Measurements from ENCODE around the gene MNDA. TPM values are rescaled to one million over a fixed set of nuclear protein-coding genes. Genes with fewer than 3 reads are reported as not detected.

Gene MNDA
- total RNA-seq, 1 experiment from 2014 or later = not detected

DNA sequence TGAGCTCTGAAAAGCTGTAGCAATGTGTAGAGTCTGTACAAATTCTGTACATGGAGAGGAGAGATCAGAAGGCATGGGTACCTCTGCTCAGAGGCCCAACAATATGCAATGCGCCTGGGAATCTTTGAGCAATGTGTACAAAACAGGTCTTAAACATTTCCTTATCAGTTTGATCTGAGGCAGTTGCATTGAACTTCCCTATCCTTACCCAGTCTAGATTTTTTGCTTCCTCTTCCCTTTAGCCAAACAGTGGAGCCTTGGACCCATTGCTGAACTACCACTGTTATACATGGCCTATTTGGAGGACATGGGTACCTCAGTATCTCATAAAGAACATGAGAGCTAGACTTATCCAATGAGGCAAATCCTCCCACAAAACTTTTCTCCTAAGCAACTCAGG, 12.6 kb upstream of the MNDA start:
- Histone ChIP-seq H3K4me2 (no peak overlapping the region), H3K27me3 (ENCODE audit: insufficient read depth, low read depth) (no peaks in the 10 kb centered on the region), H3K4me3 (no peak overlapping the region), H2AFZ (no peak overlapping the region), H3K4me1 (replicated peaks; ENCODE audit: insufficient read depth) (no peaks in the 10 kb centered on the region), H3K36me3 (ENCODE audit: low read depth) (no peaks in the 10 kb centered on the region), H3K9me2 (ENCODE audit: insufficient read depth) (no peaks in the 10 kb centered on the region), H3K79me2 (ENCODE audit: low read depth) (no peaks in the 10 kb centered on the region), H3F3A (ENCODE audit: insufficient read depth, low read depth) (no peaks in the 10 kb centered on the region), H4K20me1 (ENCODE audit: insufficient read depth) (no peaks in the 10 kb centered on the region), H3K9me3 (ENCODE audit: insufficient read depth, low read depth) (no peaks in the 10 kb centered on the region), H3K27ac (no peak overlapping the region)
- ChIA-PET CTCF (no interaction called here), POLR2A (ENCODE audit: unreplicated experiment) (no interaction called here)
- BruUV-seq (replicated peaks) = no TSS peak
- intact Hi-C loops (cut with micrococcal nuclease; ENCODE audit: unreplicated experiment) = no loop called here
- DNase-seq = no peak
- TF ChIP-seq EZH2 (IDR thresholded peaks at IDR 0.05; ENCODE audit: low read depth) = no peak
- TF ChIP-seq, protein P1, sequence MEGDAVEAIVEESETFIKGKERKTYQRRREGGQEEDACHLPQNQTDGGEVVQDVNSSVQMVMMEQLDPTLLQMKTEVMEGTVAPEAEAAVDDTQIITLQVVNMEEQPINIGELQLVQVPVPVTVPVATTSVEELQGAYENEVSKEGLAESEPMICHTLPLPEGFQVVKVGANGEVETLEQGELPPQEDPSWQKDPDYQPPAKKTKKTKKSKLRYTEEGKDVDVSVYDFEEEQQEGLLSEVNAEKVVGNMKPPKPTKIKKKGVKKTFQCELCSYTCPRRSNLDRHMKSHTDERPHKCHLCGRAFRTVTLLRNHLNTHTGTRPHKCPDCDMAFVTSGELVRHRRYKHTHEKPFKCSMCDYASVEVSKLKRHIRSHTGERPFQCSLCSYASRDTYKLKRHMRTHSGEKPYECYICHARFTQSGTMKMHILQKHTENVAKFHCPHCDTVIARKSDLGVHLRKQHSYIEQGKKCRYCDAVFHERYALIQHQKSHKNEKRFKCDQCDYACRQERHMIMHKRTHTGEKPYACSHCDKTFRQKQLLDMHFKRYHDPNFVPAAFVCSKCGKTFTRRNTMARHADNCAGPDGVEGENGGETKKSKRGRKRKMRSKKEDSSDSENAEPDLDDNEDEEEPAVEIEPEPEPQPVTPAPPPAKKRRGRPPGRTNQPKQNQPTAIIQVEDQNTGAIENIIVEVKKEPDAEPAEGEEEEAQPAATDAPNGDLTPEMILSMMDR (conservative IDR thresholded peaks at IDR 0.05) = no peak

DNA sequence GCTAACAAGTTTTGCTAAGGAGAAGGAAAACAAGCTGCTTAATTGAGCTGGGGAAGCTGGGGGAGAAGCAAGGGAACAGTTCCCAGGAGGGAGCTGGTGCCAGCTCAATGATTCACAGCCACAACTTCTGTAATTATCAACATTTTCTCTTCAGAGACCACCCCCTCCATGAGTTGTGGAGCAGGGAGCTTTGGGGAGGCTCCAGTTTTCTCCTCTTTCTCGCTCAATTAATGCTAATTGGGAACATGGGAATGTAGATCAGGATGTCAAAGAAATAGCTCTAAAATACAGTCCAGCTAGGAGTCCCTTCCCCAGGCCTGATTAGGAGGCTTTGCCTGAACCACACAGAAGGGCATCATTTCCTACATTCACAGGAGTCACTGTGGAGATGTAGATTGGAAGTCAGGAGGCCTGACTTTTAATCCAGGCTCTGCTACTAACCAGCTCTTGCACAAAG, 12.1 kb upstream of the MNDA start:
- no peaks in the 10 kb centered on the region for H3F3A ChIP-seq (ENCODE audit: insufficient read depth, low read depth)
- no peak for DNase-seq
- no peak overlapping the region for H3K4me3 ChIP-seq
- no TSS peak for BruUV-seq (replicated peaks)
- no peaks in the 10 kb centered on the region for H3K79me2 ChIP-seq (ENCODE audit: low read depth)
- no peaks in the 10 kb centered on the region for H3K9me3 ChIP-seq (ENCODE audit: insufficient read depth, low read depth)
- no peak overlapping the region for H3K4me2 ChIP-seq
- ChIA-PET CTCF (no interaction called here), POLR2A (ENCODE audit: unreplicated experiment) (interaction anchor here (0.5 kb wide), 1 partner anchor 191 kb away, joined by 5 read pairs; the partner anchor contains the start of gene IFI16)
- TF ChIP-seq EZH2 (IDR thresholded peaks at IDR 0.05; ENCODE audit: low read depth) = no peak
- TF ChIP-seq, protein P1 (conservative IDR thresholded peaks at IDR 0.05) = no peak
- H3K9me2 ChIP-seq (ENCODE audit: insufficient read depth) = no peaks in the 10 kb centered on the region
- no peaks in the 10 kb centered on the region for H4K20me1 ChIP-seq (ENCODE audit: insufficient read depth)
- H3K27me3 ChIP-seq (ENCODE audit: insufficient read depth, low read depth) = no peaks in the 10 kb centered on the region
- no peaks in the 10 kb centered on the region for H3K36me3 ChIP-seq (ENCODE audit: low read depth)
- no peaks in the 10 kb centered on the region for H3K4me1 ChIP-seq (replicated peaks; ENCODE audit: insufficient read depth)
- no peak overlapping the region for H2AFZ ChIP-seq
- intact Hi-C loops (cut with micrococcal nuclease; ENCODE audit: unreplicated experiment) = no loop called here
- H3K27ac ChIP-seq = no peak overlapping the region

DNA sequence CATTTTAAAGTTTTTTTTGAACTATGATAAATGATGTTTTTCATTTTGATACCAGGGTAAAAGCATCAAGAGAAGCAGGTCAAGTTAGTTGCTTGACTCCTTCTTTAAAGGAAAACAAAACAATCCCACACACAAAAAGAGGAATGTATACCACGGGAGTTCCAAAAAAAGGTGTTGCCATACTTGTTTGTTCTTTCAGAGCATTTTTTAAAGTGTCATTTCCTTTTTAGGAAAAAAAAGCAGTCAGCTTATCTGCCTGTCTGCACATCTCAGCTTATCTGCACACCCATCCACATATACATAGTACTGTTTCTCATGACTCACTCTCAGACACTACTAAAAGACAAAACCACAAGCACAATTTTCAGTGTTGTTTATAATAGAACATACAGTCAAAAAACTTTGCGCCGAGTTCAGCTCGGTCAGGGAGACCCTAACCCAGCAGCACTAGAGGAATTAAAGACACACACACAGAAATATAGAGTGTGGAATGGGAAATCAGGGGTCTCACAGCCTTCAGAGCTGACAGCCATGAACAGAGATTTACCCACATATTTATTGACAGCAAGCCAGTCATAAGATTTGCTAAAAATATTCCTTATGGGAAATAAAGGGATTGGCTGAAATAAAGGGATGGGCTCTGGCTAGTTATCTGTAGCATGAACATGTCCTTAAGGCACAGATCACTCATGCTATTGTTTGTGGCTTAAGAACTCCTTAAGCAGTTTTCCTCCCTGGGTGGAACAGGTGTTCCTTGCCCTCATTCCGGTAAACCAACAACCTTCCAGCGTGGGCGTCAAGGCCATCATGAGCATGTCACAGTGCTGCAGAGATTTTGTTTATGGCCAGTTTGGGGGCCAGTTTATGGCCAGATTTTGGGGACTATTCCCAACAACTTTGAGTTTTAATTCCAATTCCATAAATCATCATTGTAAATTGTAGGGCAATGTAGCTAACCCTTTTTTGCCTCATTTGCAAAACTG, 11.4 kb upstream of the MNDA start:
- no peak overlapping the region for H3K4me2 ChIP-seq
- intact Hi-C loops (cut with micrococcal nuclease; ENCODE audit: unreplicated experiment) = no loop called here

More for the DNA sequence above, 11.4 kb upstream of the MNDA start:
- ChIA-PET CTCF (no interaction called here), POLR2A (ENCODE audit: unreplicated experiment) (interaction anchor here (0.5 kb wide), 1 partner anchor 190 kb away, joined by 5 read pairs; the partner anchor contains the start of gene IFI16)
- Histone ChIP-seq H3K36me3 (ENCODE audit: low read depth) (no peaks in the 10 kb centered on the region), H3K27ac (no peak overlapping the region), H3K27me3 (ENCODE audit: insufficient read depth, low read depth) (no peaks in the 10 kb centered on the region), H3K4me1 (replicated peaks; ENCODE audit: insufficient read depth) (no peaks in the 10 kb centered on the region), H3K9me3 (ENCODE audit: insufficient read depth, low read depth) (no peaks in the 10 kb centered on the region), H3K79me2 (ENCODE audit: low read depth) (no peaks in the 10 kb centered on the region), H3F3A (ENCODE audit: insufficient read depth, low read depth) (no peaks in the 10 kb centered on the region), H3K4me3 (no peak overlapping the region), H2AFZ (no peak overlapping the region), H4K20me1 (ENCODE audit: insufficient read depth) (no peaks in the 10 kb centered on the region), H3K9me2 (ENCODE audit: insufficient read depth) (no peaks in the 10 kb centered on the region)
- TF ChIP-seq, protein P1 (conservative IDR thresholded peaks at IDR 0.05) = no peak
- TF ChIP-seq EZH2 (IDR thresholded peaks at IDR 0.05; ENCODE audit: low read depth) = no peak
- BruUV-seq (replicated peaks) = no TSS peak
- no peak for DNase-seq
